COR-L47 (cell line): ENCODE measurements around the gene RCC1.
"Not testable (repeated sequence)": the region's sequence is repeated elsewhere in the genome, so short reads cannot be mapped to it uniquely, and the experiment has no call there.

ENCODE experiments used
- DNase-seq: peaks from one replicate; lab custom pipeline; 2025; lab: John Stamatoyannopoulos, UW

Gene RCC1

GRCh38 chr1:28512058-28512611 is 6.3 kb downstream of the RCC1 start:
- DNase-seq = no peak

GRCh38 chr1:28514445-28514933 is 8.6 kb downstream of the RCC1 start:
- DNase-seq = not testable (repeated sequence)

GRCh38 chr1:28516518-28516956 is 10.7 kb downstream of the RCC1 start:
- no peak for DNase-seq

GRCh38 chr1:28517649-28517999 is 11.8 kb downstream of the RCC1 start:
- DNase-seq = no peak

GRCh38 chr1:28518000-28518744 is 12.3 kb downstream of the RCC1 start:
- DNase-seq = peak; percentile 82

GRCh38 chr1:28518745-28519341 is 13.0 kb downstream of the RCC1 start:
- DNase-seq = no peak

GRCh38 chr1:28519946-28520725 is 14.3 kb downstream of the RCC1 start:
- no peak for DNase-seq

GRCh38 chr1:28520796-28521195 is 15.0 kb downstream of the RCC1 start:
- DNase-seq = not testable (repeated sequence)

GRCh38 chr1:28521502-28522164 is 15.8 kb downstream of the RCC1 start:
- DNase-seq = no peak

GRCh38 chr1:28522537-28522936 is 16.7 kb downstream of the RCC1 start:
- DNase-seq = not testable (repeated sequence)

GRCh38 chr1:28525002-28525642 is 19.3 kb downstream of the RCC1 start:
- not testable (repeated sequence) for DNase-seq

- no peak for DNase-seq
These were observed 21.0 kb downstream of the RCC1 start for GRCh38 chr1:28526886-28527285.

GRCh38 chr1:28530456-28530855 is 24.6 kb downstream of the RCC1 start:
- no peak for DNase-seq

GRCh38 chr1:28534671-28535070 is 28.8 kb downstream of the RCC1 start:
- no peak for DNase-seq

- no peak for DNase-seq
These were observed 29.3 kb downstream of the RCC1 start for GRCh38 chr1:28535180-28535579.

GRCh38 chr1:28537457-28538199 is 31.8 kb downstream of the RCC1 start:
- no peak for DNase-seq

GRCh38 chr1:28538286-28538685 is 32.4 kb downstream of the RCC1 start:
- DNase-seq = no peak

GRCh38 chr1:28540651-28541050 is 34.8 kb downstream of the RCC1 start:
- no peak for DNase-seq

GRCh38 chr1:28541414-28542015 is 35.7 kb downstream of the RCC1 start:
- DNase-seq = not testable (repeated sequence)

GRCh38 chr1:28545246-28545628 is 39.4 kb downstream of the RCC1 start:
- no peak for DNase-seq
